NOMO-1 treated with DMSO at 0.1 percent for 48 hours (cell line): Measurements from ENCODE around the gene SLIT3.

Experiments
- DNase-seq: peaks from one replicate; lab custom pipeline; 2025; ENCODE audit not compliant: unreplicated experiment; lab: John Stamatoyannopoulos, UW

The SLIT3 gene

DNA sequence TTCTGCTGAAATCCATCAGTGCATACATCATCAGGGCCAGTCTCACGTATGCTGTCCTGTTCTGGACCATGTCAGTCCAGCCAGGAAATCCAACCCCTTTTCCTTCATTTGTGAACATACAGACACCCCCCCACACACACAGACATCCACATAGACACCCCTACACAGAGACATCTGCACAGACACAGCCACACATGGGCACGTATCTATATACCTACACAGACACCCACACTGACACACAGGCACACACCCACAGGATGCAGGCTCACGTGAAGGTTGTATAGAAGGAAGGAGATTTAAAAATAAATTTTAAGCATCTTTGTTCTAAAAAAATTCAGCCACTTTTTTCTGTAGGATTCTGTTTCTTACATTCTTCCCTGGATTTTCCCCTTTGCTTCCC lies 325.6 kb downstream of the SLIT3 start:
- DNase-seq, result no peak

DNA sequence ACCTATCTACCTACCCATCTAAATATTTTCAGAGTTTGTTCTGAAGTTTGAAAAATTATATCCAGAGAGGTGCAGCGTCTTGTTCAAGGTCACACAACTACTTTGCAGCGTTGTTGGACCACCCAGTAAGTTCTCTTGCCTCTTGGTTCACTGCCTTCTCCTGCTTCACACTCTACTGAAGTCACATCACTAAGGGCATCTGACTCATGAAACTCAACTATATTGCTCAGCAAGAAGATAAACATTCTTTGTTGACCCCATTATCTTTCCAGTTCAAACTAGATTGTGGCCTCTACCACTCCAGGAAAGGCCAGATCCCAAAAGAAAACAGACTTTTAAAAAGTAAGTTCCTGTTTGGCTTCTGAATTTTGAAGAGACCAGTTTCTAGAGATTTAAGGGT lies 326.9 kb downstream of the SLIT3 start:
- DNase-seq, result no peak

DNA sequence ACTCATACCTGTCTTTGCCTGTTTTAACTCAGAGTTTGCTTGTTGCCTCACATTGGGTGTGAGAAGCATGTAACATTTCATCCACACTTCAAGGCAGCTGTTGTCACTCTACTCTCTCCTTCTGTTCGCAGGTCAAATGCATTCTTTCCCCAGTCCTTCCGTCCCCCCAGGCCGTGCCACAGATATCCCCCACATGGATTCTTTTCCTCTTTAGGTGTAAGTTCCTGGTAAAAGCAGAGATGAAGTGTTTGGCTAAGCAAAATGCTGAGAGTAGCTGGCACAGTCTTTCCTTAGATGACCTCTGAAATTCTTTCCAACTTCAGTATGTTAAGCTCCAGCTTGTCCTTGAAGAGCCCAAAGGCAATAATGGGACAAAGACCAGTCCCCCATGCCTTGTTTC lies 328.2 kb downstream of the SLIT3 start:
- DNase-seq, result no peak

DNA sequence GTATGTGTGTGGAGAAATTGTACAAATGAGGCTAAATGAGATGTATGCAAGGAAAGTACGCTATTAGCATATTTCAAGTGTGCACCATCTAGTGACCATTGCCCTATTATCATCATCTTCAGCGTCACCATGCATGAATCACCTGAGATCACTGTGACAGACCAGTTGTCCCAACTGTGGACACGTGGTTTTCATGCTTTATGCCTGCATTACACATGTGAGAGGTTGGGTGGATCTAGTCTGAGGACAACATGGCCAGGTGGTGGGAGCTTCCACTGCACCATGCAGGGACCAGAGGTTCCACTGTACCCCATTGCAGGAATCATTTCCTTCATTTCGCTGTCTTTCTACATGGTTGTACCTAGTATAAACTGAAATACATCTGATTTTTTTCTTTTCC lies 329.8 kb downstream of the SLIT3 start:
- DNase-seq, result no peak

DNA sequence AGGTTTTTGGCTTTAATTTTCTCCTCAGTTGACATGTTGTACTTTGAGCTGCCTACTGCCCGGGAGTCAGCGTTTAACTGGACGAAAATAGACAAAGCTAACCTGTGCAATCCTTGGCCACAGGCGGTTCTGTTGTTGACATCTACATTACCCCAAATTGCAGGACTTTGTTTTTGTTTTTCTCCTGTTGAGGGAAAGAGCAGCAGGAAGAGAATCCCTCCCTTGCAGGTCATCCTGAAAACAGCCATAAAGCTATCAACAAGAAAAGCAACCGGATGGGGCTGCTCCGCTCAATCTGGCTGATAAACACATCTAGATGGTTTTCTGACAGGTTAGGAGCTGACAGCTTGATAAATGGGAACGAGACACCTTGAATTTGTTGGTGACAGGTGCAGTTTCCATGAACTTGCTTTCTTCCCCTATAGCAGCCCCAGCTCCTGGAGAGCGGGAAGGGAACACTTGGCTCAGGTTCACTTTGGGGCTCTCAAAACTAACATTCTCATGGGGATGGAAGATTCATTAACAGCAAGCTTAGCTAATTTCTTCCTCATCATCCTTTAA lies 331.5 kb downstream of the SLIT3 start:
- DNase-seq, result no peak

DNA sequence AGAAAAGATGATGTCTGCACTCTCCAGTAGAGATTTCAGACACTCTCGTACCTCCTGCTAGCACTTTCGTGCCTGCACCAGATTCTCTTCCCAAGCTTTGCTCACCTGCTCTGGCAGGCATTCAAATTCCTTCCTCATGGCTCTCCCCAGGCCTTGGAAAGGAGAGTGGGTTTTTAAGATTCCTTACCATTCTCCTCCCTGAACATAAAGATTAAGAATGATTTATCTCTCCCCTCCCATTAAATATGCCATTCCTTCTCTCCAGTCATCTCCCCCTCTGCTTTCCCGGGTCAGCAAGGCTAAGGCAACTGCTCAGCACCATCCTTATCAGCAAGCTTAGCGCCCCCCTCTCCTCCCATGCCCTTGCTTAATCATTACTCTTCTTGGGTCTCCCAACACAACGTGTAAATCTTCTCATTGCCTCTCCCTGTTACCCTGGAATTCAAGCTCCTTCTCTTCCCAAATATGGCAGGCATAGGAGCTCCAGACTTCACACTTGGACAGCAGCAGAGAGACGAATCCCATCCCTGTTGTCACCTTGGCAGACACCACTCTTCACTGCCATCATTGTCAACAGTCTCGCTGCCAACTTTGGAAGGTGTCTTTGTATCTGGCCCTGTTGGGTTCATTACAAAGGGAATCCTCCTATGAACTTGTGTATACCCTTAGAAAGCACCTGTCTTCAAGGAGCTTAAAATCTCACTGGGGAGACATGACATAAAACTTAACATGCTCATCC lies 332.9 kb downstream of the SLIT3 start:
- DNase-seq, result no peak

DNA sequence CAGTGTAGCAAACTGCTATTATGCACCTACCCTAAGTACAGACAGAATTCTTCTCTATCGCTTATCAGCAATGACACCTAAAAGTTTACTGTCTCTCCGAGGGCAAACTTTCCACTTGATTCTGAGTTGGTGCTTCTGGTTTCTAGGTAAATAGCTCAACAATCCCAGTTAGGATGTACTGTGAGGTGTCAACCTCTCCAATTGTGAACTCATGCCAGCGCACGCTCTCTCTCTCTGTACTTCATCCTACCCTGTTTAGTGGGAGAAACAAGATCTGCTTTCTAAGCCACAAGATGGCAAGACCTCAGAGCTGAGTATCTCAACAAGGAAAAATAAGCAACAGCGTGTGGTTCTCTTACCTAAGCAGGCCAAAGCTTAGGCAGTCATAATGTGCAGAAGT lies 335.3 kb downstream of the SLIT3 start:
- DNase-seq, result no peak

DNA sequence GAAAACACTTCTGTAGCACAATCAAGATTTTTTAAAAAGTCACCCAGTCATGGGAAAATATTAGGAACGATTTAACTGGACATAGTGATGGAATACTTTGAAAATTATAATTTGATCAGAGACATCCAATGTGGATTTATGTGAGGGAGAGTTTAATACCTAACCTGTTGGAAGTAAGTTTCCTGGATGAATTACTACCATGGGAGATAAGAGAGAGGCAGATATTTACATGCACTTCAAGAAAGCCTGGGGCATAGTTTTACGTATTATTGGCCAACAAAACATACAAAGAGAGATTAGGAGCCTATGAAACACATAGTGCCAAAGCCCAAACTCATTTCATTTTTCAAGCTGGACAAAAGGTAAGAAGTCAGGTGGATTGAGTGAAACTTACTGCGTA lies 336.8 kb downstream of the SLIT3 start:
- DNase-seq, result no peak

DNA sequence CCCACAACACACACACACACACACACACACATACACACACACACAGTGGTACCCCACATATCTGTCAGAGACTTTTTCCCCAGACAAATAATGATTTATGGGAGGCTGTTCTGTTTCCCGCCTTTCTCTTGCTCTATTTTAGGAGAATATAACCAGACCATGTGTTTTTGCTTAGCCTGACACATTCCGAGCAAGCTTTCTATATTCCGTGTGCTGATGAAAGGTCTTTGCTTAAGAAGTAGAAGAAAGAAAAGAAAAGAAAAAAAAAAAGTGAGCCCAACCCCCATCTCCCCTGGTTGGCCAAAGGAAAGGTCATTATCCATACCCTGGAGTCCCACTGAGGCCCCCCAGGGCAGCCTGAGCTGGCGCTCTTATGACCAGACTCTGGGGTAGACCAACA lies 338.6 kb downstream of the SLIT3 start:
- DNase-seq, result no peak

DNA sequence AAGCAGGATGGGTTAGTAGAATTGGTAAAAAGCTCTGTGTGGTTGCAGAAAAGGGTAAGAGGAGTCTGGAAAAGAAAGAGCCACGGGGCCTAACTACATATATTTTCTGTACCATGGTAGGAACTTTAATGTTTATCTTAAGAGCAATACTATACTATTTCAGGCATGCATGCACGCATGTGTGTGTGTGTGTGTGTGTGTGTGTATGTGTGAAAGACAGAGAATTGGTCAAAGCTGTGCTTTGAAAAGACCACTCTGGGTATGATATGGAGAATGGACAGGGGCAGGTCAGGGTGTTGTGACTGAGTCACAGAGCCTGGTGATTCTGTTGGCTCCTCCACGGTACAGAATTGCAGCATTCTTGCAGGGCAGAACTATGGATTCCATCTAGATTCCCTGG lies 339.3 kb downstream of the SLIT3 start:
- DNase-seq, result no peak

DNA sequence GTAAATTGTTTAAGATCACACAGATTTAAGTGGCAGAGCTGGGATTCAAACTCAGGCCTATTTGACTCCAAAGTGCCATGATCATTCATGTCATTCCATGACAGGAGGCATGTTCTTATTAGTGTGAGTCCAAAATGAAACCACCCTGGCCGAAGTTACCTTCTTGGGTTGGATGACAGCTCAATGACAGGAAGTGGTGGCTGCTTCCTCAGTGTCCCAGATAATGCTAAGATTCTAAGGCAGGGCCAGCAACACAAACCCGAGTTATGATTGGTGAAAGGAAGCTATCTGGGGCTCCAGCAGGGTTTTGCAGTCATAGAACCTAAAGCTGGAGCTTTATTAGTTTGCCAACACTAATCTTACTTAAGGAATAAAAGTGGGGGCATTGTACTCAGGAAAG lies 340.4 kb downstream of the SLIT3 start:
- no peak for DNase-seq

DNA sequence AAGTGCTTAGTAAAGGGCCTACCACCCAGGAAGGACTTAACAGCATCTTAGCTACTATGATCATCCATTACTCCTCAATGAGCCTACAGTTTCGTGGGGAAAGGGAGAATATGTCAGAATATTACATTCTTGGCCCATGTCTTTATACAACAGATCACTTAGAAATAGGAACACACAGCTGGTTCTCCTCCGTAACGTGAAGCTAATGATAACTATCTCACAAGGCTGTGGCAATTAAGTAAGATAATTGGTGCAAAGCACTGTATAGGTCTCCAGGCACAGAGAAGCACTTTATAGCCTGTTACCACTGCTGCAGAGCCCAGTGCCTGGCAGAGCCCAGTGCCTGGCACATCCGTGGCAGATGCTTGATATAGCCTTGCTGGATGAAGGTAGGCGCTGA lies 347.6 kb downstream of the SLIT3 start:
- DNase-seq, result no peak

DNA sequence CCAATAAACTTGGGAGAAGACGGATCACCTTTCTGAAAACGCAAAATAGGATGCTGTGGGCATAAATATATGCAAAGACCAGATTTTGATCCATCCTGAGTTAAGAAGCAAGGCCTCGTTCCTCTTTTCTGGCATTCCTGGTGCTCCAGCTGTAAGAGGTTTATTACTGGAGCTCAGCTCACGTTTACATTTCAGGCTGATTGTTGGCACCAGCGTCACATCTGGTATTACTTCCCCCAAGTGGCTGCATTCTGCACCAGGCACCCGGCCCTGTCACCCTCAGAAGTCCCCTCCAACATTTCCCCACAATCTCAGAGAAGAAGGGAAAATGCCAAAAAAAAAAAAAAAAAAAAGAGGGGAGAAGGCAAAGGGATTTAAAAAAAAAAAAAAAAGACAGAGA lies 348.7 kb downstream of the SLIT3 start:
- no peak for DNase-seq

DNA sequence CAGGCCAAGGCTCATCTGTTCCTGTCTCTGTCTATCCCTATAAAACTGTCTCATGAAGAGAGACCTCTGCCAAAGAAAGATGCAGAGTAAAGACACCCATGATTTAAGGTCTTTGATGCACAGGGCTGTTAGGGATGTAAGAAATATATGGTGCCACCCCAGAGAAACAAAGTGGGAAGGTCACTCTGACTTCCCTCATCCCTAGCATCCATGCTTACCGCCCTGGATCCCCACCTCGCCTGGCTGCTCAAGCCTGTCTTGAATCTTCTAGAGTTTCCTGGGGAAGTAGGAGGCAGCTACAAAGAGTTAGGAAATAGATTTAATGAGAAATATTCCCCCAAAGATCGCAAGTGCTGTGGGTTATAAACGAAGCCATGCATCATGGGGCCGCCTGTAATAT lies 349.2 kb downstream of the SLIT3 start:
- DNase-seq, result no peak

DNA sequence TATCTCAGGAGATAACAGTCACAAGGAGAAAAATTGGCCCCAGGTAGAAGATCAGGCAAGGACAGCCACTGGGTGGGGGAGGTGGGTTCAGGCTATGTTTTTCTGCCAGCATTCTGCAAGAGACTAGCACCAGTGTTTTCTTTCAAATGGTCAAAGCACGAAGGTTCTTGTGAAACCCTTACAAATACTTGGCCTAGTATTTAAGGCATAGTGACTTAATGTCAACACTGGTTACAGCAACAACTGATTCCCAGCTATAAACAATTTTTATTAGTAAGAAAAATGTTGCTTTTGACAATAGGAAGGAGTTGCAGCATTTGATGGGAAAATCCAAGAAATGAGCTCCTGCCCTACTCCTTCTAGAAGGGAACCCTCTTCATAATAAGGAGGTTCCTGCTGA lies 349.6 kb downstream of the SLIT3 start:
- no peak for DNase-seq

DNA sequence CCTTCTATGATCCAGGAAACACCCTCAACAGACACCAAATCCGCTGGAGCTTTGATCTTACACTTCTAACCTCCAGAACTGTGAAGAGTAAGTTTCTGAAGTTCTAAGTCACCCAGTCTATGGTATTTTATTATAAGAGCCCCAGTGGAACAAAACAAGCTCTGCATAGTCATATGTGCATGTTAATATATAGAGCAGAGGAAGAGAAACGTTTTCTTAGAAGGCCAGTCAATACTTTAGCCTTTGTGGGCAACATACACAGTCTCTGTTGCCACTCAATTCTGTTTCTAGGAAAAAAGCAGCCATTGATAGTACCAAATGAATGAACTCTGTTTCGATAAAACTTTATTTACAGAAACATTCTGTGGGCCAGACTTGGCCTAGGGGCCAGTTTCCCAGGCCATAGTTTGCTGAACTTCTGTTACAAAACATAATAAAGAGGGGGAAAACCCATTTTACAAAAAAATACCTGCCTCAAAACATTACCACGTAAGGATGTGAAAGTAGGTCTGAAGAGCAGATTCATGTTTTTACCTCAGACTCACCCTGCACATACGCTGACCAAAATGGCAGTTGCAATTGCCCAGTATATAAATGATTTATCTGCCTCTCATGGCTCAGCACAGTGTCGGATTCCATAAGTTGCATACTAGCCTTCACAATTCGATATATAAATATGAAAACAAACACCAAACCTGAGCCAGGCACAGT lies 350.5 kb downstream of the SLIT3 start:
- DNase-seq, result no peak

DNA sequence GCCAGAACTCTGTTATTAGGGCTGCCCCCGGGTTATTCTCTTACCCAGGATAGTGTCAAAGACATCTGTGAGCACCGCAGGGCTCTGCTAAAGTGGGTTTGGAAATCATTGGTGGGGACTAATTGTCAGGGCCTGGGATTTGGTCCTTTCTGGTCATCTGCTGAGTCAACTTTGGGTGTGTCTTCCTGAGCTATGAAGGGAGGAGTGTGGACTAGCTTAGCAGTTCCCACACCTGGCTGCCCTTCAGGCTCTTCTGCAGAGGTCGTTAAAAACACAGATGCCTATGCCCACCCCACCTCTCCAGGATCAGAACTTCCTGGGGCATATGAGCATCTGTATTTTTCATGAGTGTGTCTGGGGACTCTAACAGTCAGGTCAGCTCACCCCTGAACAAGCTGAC lies 352.2 kb downstream of the SLIT3 start:
- DNase-seq, result no peak

DNA sequence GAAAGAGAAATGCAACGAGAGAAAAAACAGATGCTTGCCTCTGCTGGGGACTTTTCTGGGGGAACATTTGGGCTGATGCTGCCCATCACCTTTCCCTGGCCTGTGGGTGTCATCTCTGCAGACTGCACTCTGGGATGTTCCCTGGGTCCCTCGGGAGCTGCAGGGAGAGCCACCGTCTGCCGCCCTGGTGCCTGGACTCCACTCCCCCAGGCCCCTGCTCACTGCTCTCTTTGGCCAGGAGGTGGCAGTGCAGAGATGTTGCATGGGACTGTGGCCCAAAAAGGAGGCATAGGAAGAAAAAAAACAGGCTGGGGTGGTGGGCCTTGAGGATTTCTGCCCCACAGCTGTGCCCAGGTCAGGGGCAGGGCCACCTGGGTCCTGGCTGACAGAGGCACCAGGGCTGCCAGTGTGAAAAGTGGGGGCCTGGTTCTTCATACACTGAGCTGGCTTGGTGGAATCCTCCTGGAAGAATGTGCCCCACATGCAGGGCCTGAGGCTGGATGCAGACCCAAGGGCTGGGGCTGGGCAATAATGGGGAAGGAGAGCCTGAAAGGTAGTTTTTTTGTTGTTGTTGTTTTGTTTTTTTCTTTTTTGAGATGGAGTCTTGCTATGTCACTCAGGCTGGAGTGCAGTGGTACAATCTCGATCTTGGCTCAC lies 353.6 kb downstream of the SLIT3 start:
- DNase-seq, result no peak

DNA sequence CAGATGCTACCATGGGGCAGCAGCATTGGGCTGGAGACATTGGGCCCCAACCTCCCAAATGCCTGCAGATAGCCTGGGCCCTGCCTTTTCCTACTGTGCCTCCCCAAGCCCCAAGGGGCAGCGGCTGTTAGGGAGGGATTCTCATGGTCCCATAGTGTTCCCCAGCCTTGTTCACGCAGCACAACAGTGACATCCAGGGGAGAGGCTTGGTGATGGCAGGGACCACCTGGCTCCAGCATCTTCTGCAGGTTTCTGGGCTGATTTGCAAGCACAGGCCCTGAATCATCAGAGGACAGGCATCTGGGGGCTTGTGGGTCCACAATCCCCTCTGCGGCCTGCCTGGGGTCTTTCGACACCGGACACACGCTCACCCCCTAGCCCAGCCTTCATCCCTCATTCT lies 354.6 kb downstream of the SLIT3 start:
- no peak for DNase-seq

DNA sequence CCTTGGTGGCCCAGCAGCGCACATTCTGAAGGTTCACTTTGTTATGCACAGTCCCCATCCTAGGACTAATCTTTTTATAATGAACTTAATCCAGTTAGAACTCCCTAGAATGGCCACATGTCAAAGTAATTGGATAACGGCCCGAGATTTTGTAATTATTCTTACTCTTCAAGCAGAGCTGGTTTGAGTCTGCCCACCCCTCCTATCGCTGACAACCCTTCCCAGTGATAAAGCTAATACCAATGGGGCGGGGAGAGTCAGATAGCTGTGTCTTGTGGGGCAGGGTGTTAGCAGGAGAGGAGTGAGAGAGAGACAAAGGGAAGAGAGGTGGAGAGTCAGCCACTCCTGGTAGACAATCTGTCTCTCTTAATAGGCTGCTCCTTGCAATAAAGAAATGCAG lies 356.9 kb downstream of the SLIT3 start:
- no peak for DNase-seq

DNA sequence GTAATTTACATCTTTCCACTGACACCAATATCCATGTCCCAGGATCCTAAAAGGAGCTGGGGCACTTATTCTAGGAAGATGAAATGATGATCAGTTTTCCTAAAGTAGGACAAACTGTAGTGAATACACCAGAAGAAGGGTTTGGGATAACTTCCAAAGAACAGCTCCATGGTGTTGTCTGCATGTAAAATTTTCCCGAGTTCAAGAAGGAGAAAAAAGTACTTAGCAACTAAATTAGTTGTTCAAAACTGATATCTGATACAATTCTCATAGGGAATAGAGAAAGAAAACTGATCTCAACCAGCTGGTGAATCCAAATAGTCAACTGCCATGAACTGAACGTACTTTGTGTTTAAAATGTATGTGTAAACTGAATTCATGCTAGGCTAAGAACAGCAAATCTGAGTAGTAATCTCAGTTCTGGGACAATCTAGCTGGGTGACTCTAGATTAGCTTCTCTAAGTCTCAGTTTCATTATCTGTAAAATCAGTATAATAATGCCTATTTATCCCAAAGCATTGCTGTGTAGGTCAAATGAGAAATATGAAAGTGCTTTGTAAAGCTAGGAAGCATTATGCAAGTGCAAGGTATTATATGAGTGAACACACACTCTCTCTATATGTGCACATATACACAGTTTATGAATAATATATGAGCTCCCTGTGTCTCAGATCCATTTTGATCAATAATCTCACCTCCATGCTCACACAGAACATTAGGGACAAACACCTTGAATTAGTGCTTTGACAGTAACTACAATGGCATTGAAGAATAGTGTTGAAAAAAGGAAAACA lies 357.7 kb downstream of the SLIT3 start:
- DNase-seq, result no peak
